GM19468 (cell line): ENCODE results near the gene PRSS22.

Experiments used
- ATAC-seq: cut with Tn5 transposase; IDR thresholded peaks from one replicate; pipeline ENCODE4 v1.9.1; 2021; ENCODE audit warnings: mild to moderate bottlenecking, moderate library complexity, moderate number of reproducible peaks; ENCODE audit not compliant: unreplicated experiment; ENCODE audit errors: extremely low read depth

The PRSS22 gene

DNA sequence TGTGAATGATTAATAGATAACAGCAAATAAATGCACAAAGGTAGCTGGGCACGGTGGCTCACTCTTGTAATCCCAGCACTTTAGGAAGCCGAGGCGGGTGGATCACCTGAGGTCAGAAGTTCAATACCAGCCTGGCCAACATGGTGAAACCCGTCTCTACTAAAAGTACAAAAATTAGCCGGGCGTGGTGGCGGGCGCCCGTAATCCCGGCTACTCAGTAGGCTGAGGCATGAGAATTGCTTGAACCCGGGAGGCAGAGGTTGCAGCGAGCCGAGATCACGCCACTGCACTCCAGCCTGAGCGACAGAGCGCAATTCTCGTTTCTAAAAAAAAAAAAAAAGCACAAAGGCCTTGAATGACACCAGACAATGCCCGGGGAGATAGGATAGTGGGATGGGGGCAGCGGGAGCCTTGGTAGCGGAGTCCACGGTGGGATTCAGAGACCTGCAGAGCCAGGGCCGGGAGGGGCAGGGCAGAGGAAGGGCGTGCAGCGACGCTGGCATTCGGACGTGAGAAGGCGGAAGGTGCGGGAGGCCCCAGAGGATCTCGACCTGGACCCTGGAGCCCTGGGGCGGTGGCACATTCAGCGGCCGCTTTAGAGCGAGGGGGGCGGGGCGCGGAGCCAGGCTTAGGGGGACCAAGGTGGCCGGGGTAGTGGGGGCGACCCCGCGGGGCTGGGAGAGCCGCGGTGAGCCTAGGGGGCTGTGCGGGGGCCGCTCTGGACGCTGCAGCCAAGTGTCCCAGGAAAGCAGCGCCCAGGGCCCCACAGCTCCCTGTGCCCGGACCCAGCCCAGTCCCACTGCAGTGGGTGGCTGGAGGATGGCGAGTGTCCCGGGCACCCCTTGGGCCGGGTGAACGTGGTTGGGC, 24.0 kb upstream of the PRSS22 start:
- no peak for ATAC-seq

DNA sequence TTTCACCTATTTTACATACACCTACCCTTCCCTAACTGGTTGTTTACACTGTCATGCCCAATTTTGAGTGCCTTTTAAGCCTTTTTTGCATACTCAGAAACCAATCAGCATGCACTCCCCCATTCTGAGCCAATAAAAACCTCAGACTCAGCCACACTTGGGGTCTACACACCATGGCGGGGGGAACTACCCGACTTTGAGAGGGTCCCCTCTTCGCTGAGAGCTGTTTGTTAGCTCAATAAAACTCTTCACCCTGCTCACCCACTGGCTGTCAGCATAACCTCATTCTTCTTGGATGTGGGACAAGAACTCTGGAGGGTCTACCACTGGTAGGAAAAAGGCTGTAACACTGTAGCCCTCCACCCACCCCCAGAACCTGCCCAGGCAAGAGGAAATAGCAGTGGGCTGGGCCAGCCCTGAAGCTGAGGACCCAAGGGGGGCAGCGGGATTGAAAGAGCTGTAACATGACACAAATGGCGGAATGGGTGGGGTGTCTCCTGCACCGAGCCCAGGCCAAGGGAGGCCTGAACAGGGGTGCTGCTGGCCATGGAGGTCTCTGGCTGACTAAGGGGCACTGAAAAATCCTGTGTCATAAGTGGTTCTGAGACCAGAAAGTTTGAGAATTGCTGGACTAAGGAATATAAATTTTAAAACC, 22.0 kb upstream of the PRSS22 start:
- ATAC-seq: no peak

DNA sequence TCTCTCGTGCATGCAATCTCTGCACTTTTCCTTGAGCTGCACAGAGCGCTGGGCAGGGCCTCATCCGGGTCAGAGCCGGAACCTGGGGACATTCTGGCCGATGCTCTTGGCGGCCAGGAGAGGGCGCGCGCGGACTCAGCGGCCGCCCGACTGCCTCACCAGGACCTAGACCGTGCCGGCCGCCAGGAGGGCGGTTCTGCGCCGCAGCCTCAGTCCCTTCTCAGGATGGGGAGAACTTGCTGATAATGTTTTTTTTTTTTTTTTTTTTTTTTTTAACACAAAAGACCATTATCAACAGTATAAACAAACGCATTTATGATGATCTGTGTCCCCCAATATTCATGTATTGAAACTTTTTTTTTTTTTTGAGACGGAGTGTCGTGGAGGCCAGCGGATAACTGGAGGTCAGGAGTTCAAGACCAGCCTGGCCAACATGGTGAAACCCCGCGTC, 17.0 kb upstream of the PRSS22 start:
- ATAC-seq: peak; percentile 26

DNA sequence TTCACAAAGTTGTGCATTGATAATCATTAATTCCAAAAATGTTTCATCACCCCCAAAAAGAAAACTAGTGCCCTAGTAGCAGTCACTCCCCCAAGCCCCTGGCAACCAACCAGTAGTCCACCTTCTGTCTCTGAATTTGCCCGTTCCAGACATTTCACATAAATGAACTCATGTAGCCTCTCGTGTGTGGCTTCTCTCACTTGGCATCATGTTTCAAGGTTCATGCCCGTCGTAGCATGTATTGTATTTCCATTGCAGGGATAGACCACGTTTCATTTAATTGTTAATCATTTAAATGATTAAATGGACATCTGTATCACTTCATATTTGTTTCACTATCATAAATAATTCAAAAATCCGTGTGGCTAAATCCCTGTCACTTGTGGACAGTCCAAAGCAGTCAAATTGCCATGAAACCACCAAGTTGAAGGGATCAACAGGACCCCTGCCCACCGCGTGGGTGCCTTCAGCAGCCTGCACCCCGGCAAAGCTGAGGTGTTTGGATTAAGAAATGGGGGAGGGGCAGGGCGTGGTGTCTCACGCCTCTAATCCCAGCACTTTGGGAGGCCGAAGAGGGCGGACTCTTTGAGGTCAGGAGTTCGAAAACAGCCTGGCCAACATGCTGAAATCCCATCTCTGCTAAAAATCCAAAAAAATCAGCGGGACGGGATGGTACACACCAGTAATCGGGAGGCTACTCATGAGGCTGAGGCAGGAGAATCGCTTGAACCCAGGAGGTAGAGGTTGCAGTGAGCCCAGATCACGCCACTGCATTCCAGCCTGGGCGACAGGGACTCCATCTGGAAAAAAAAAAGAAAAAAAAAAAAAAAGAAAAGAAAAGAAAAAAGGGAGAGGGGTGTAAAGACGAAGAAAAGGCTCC, 16.3 kb upstream of the PRSS22 start:
- ATAC-seq: no peak

DNA sequence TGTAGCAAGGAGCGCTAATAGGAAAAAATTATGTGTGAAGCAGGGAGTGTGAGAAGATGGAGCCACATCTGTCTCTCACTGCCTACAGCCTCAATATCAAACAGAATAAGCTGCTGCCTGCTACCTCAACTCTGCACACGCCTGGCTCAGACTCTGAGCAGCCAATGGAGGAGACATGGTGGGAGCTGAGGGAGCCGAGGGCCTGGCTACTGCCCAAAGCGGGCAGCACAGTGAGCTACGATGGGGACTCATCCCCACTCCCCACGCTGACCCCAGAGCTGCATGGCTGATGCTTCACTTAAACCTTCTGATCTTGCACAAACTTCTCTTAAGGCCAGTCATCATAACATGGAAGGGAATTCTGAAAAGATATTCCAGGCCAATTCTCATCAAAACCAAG, 14.0 kb upstream of the PRSS22 start:
- no peak for ATAC-seq

DNA sequence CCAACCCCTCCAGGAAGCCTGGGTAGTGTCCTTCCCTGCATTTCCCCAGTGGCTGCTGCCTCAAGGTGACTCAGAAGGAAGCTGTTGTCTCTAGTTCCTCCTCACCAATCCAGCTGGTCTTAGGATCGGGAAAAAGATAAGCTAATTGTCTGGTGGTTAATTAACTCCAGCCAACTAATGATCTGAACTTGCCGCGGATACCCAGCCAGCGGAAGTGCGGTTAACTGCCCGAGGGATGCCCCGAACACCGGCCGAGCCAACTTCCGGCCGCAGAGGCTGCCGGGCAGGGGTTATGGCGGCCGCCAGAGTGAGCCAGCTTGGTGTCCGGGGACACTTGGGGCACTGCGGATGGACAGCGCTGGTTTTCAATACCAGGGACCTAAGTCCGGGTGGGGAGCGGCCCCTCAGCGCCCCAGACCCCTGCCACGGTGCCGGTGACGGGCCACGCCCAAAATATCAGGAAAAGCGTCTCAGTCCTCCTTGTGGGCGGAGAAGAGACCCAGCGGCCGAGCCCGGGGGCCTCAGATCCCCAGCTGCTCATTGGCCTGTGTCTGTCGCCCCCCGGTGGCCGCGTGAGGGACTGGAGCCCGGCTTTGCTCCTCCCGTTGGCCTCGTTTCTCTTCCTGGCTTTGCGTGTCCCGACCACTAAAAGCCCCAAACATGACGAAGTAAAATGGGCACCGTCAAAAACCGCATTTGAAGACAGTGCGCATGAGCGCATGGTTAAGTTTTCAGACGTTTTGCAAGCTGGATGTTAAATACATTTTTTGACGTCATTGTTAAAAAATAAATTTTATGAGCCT, 10.2 kb upstream of the PRSS22 start:
- ATAC-seq: no peak

DNA sequence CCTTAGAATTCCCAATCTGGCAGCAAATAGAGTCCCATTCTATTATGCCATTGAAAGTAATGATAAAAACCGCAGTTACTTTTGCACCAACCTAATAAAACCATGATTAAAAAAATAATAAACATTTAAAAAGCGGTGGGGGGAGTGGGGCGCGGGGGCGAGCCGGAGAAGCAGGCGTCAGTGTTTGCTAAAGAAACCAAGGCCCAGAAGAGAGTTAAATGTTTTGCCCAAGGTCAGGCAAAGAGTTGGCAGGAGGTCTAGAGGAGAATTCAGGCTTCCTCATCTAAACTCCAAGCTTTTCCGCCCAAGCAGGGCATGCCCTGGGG, 9.7 kb upstream of the PRSS22 start:
- no peak for ATAC-seq

DNA sequence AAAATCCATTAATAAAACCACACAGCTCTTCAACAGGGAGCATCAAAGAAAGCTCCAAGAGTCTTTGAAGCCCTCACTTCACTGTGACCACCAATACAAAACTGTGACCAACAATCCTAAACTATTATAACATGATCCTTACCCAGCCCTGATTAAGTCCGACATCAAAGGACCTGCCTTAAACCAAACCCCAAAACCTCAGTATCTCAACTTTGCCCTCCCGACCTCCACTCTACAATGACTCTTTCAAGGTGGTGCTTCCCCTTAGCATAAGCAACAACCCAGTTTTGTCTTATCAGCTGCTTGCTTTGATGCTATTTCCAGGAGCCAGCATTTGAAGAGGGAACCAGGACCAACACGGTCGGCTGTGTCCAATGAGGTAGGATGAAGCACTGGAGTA, 8.5 kb upstream of the PRSS22 start:
- ATAC-seq: no peak

DNA sequence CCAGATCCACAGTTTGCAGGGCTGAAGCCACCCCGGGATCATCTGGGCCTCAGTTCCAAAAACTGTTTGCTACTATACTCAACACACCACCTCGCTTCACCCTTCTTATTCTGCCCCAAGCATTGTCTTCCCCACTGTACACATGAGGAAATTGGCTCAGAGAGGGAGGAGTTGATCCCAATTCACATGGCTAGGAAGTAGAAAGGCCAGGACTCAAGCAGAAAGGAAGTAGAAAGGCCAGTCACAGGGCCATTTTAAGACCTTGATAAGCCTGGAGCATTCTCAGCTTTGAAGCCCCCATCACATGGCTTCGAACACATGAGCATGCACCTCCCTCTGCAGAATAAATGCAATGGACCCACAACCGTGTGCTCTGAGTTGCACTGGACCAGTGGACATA, 7.7 kb upstream of the PRSS22 start:
- ATAC-seq: no peak

DNA sequence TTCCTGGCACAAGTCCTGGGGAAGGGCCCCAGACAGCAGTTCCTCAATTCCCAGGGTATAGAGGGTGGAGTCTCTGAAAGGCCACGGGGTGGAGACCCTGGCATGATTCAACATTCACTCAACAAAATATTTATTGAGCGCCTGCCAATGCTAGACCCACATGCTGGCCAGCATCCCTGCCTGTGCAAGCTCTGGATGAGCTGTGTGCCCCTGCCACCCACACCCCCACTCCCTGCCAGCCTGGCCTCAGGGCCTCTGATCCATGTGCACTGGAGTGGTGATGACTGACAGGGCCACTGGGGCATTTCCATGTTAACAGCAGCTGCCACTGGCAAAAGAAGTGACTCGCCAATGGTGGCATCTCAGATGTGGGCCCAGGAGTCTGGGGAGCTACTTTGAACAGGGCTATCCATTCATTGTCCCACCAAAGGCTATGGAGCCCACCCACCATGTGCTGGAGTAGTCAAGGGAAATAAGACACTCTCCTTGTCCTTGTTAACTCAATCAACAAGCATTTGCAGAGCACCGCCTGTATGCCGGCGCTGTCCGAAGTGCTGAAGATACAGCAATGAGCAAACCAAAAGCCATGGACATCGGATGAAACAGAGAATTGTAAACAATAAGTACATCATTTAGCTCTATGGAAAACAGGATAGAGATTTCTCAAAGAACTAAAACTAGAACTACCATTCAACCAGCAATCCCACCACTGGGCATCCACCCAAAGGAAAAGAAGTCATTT, 3.0 kb upstream of the PRSS22 start:
- ATAC-seq: no peak

DNA sequence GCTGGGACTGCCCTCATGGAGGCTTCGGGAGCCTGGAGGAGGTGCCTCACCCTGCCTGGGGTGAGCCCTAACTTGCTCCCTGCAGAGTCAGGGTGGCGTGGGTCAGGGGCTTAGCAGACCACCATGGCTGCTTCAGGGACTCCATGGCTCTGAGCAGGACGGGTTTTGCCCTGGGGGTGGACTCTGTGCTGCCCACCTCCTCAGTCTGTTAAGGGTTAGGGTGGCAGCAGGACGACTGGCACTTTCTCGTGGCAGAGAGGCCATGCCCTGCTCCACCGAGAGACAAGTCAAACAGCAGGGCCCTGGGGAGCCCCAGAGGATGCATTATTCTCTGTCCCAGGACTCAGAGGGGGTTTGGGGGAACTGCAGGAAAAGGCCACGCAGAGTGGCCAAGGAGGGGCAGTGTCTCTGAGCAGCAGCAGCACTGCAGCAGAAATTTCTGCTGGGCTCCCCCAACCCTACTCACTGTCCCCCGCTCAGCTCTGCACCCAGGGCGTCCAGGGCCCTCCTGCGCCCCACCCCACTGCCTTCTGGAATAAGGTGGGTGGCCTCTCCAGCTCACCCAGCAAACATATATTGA, 1.8 kb upstream of the PRSS22 start:
- ATAC-seq: no peak

DNA sequence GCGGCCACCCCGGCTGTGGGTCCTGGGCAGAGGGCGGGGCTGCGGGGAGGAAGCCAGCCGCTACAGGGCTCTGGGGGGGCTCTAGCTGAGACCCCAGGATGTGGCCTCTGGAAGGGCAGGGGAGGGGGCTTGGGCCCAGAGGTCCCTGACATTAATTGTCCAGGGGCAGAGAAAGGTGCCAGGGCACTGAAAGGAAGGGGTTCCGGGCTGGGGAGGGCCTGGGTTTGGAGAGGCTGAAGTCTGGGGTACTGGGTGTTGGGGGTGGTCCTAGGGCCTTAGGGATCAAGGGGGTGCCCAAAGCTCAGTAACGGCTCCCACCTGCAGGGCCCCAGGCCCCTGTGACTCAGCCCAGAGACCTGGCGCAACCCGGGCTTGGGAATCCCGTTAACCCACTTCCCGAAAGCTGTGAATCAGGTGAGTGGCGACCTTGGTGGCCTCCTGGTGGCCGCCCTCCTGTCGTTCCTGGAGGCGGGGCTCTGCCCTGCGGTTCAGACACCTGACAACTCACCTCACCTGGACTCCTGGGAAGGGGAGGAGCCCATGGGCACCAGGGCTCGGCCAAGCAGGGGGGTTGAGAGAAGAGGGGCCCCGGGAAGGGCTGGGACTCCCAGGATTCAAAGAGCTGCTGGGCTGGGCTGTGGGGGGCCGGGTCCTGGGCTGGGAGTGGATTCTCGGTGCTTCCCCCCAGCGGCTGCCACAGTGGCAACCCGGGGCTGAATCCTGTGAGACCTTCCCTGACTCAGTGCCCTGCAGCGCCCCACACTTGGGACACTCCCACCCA, 465 bp upstream of the PRSS22 start:
- no peak for ATAC-seq

DNA sequence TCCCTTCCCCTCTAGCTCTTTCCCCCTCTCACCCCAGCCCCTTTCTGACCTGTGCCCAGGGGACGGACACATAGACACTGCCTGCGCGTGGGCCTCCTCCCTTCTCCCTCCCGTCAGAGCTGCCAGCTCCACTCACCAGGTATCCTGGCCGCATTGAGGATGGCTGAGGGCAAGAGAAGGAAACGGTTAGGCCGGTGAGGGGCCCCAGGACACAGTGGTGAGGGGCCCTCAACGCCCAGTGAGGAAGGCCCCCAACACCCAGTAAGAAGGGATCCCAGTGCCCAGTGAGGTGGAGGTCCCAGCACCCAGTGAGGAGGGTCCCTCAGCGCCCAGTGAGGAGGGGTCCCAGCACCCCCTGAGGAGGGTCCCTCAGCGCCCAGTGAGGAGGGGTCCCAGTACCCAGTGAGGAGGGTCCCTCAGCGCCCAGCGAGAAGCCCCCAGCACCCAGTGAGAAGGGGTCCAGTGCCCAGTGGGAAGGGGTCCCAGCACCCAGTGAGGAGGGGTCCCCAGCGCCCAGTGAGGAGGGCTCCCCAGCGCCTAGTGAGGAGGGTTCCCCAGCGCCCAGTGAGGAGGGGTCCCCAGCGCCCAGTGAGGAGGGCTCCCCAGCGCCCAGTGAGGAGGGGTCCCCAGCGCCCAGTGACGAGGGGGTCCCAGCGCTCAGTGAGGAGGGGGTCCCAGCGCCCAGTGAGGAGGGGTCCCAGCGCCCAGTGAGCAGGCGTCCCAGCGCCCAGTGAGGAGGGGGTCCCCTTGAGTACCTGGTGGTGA, 1.1 kb downstream of the PRSS22 start:
- ATAC-seq: no peak

DNA sequence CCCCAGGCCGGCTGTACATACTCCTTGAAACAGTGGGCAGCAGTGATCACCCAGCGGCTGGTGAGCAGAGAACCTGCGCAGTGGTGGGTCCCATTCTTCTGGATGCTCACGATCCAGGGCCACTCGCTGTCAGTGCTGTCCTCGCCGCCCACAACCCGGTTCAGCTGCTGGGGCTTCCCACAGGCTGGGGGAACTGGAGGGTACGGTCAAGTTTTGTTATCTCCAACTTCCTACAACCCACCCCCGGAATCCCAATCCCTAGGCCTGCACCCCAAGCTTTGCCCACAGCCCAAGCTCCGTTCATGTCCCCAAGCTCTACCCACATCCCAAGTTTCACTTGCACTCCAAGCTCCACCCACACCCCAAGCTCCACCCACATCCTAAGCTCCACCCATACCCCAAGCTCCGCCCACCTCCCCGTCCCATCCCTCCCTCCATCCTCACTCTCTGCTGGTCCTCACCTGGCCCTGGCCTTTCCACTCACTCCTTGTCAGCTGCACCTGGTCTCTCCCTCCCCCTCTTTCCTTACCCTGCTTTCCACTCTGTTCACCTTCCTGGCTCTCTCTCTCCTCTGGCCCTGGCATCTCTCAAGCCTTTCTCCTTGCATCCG, 1.8 kb downstream of the PRSS22 start:
- ATAC-seq: no peak

DNA sequence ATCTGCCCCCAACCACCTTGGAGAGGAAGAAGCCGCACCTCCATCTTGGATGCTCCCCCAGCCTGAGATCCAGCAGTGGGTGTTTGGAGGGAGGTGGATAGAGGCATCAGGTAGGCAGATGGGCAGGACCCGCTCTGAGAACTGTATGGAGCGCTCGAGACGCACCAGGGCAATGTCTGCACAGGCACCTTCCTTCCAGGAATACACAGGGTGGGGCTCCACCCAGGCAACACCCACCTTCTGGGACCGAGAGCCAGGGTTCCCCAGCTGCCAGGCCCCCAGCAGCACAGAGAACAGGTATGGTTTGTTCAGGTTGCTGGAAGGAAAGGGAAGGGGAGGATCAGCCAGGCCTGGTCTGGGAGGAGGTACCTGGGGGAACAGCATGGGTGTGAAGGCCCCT, 2.4 kb downstream of the PRSS22 start:
- no peak for ATAC-seq

DNA sequence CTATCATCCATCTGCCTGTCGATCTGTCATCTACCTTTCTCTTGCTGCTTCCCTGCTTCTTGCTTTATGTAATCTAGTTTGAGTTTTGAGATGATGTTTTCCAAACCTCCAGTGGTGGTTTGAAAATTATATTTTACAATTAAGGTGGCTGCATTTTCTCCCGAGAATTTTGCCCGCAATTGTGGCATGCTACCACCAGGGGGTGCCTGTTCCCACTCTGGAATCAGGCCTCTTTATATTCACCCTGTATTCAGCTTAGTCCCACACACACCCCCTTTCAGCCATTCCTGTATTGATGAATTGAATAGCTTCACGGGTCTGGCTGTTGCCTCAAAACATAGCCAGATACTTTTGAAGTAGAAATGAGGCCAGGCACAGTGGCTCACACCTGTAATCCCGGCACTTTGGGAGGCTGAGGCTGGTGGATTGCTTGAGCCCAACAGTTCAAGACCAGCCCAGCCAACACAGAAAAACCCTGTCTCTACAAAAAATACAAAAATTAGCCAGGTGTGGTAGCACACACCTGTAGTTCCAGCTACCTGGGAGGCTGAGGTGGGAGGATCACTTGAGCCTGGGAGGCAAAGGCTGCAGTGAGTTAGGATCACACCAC, 3.2 kb downstream of the PRSS22 start:
- ATAC-seq: no peak

DNA sequence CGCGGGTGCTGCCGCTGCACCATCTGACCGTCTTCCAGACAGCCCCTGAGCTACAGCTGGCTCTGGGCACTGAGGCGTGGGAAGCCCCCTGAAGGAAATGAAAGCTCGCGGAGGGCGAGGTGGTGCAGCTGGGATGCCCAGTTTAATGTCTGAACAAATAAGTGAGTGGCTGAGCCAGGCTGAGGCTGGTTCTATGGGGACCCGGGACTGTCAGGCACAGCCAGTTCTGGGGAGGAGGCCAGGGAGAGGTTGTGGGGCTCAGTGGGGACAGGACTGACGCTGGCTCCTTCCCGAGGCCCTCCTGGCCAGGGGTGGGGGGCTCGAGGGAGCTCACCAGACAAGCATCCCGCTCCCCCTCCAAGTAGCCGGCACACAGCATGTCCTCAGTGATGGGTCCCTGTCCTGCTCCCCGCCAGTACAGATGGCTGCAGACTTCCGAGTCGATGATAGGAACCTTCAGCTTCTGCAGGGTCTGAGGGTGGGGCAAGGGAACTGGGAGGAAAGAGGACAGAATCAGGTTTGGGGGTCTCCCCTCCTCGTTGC, 4.4 kb downstream of the PRSS22 start:
- ATAC-seq: no peak
